ACHN (cell line): ENCODE measurements around the gene PDE4D.

ENCODE experiments used
- DNase-seq: peaks from one replicate; pipeline ENCODE4 v3.0.0-alpha.2; 2015
- in situ Hi-C: cut with HindIII; loops from 2 replicates; pipeline ENCODE4 v1.10.0; 2017; ENCODE audit warnings: low sequenced_read_pairs, low pct_ligation_motif_present, low pct_unique_long_range_greater_than_20kb

PDE4D gene

DNA sequence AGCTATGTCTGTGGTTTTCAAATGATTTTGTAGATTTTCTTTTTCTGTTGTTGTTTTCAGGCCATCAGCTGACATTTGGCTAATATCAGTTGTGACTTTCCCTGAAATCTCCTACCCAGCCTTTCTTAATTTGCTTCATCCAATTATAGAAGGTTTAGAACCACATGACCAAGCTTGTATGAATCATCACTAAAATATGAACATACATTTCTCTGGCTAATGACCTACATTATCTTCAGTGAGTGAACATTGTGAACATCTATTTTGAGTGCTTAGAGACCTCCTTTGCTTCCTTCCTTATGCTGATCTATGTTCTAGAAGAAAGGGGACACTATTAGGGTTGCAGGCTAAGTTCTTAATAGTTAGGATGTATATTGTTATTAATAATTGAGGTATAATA lies 778.2 kb downstream of the PDE4D start:
- DNase-seq, result no peak
- in situ Hi-C loops, result no loop called here

DNA sequence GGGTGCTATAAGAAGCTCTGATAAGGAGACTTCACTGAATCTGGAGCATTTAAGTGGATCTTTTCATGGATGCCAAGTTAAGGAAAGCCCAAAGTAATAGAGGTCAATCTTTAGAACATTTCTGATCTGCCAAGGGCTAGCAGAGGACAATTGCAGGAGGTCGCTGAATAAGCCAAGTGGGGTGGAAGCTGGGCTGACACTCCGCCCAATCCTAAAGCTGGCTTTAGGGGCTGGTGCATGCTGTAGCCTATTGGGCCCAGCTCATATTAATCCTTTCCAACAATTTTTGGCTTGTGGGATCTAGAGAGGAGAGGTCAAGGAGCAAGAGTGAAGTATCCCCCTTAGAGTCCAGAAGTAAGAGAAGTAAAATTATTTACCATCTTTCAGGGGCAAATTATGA lies 784.1 kb downstream of the PDE4D start:
- in situ Hi-C loops, result no loop called here
- no peak for DNase-seq

DNA sequence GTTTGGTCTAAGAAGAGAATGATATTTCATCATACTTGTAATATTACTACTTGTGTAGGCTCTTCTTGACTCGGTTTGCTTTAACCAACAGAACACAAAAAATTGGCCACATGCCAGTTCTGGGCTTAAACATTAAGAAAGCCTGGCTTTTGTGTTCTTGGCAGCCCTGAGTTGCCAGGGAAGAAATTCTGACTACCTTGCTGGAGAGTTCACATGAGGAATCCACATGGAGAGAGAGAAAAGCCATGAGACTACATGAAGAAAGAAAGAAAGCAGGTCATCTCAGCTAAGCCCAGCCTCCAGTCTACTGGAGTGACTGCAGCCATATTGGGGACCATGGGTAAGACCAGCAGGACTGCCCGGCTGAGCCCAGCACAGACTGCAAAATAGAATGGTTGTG lies 785.8 kb downstream of the PDE4D start:
- peak; percentile 43 for DNase-seq
- in situ Hi-C loops, result no loop called here

DNA sequence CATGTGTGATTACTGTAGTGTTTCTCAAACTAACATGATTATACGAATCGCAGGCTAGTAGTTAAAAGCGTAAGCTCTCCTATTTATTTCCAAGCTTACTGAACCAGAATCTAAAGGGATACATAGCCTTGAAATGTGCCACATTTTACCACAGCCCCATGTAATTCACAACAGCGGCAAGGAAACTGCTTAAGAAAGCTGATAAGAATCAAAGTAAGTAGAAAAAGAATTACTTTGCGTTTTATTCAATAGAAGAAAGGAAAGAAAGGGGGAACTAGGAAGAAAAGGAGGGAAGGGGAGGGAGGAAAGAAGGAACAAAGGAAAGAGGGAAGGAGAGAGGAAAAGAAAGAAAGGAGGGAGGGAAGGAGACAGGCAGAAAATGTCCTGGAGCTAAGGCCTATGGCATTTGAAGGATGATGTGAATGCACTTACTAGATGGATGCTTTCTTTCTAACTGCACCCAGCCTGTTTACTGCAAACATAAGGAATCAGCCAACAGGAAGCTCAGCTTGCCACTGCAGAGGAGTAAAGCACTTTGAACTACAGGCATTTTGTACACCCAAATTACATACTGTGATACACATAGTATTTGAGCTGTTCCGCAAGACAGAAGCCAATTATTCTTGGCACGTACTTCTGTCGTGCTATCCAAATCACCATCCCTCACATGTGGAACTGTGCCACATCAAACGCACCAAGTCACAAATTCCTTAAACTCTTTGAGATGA lies 789.0 kb downstream of the PDE4D start:
- DNase-seq, result no peak
- in situ Hi-C loops, result no loop called here

DNA sequence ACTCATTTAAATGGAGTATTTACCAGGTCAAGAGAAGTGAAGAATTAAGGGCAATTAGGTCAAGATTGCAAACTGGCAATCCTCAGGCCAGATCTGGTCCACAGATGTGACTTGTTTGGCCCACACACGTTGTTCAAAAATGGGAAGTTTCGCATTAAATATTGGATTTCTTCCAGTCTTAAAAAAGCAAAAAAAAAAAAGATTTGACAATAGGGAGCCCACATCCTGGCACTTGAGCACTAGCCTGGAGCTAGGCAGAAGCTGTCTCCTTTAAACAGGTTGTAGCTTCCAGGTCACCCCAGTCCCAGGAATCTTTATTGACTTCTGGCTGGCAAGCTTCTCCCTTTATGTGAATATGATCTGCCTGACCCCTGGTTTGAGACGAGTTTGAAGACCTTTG lies 790.2 kb downstream of the PDE4D start:
- no peak for DNase-seq
- in situ Hi-C loops, result no loop called here

DNA sequence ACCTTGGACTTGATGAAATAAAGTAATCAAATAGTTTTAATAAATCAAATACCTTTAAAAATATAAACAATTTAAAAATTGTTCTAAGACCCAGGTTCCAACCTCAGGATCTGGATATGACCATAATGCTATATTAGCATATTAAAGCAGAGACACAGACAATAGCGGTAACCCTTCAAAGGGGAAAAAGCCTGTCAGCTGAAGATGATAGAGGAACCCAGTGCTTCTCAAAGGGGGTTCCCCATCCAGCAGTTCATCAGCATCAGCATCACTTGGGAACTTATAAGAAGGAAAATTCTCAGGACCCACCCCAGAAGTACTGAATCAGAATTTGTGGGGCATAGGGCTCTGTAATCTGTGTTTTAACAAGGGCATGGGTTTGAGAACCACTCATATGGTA lies 791.1 kb downstream of the PDE4D start:
- in situ Hi-C loops, result no loop called here
- DNase-seq, result no peak

DNA sequence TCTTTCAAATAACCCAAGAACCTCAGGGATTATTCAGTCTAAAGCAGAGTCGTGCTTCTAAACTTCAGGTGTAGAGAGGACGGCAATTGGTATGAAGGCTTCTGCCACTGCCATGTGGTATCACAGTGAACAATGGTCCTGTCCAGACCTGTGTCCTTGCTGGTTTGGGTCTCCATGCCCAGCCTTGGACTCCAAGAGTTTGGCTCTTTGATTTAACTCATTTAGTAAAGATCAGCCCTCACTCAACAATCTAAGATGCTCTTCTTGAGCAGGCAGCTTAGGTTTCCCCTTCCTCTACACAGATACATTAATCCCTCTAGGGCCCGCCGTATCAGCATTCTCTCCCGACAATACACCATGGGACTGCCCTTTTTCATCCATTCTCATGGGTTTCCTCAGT lies 792.7 kb downstream of the PDE4D start:
- in situ Hi-C loops, result no loop called here

DNA sequence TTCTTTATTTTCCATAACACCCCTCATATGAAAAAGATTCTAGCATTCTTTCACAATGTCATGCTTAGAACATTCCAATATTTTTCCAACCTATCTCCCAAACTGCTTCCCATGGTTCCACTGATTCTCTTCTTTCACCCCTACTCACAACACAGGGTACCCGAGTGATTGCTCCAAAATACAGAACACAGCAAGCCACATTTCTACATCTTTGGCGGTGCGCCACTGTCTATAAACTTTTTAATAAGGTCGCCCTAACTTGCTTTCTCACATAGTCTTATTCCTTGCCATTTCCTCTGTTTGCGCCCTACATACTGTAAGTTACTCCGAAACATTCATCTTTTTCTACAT lies 793.6 kb downstream of the PDE4D start:
- DNase-seq, result no peak
- in situ Hi-C loops, result no loop called here

More for the DNA sequence above, 792.7 kb downstream of the PDE4D start:
- DNase-seq, result no peak

DNA sequence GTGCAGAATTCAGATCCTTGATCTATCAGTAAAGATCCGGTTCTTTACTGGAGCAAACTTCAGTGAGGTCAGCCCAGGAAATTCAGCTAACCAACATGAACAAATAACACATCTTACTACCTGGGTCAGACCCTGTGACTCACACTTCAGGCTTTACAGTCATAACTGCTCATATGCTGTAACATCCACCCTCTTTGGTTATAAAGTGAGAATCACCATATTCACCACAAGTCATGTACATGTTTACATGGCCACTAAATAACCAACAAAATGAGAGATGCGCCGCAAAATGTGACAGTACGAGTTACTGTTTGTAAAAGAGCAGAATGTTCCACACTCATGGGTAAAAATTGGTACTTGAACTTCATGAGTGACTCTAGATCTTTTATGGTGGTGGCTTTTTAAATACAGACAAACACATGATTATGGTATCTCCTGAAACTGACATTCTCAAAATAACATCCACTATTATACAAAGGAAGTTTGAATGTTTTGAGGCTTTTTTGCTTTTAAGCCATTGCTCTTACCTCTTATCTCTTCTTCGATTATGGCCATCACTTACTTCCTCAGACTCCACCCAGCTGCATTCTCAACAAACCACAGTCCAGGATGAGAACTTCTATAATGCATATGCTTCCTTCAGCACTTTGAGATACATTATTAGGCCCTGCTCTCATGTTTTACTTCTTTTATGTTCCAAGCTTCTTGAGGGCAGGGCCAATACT lies 794.1 kb downstream of the PDE4D start:
- in situ Hi-C loops, result no loop called here
- DNase-seq, result peak; percentile 19

DNA sequence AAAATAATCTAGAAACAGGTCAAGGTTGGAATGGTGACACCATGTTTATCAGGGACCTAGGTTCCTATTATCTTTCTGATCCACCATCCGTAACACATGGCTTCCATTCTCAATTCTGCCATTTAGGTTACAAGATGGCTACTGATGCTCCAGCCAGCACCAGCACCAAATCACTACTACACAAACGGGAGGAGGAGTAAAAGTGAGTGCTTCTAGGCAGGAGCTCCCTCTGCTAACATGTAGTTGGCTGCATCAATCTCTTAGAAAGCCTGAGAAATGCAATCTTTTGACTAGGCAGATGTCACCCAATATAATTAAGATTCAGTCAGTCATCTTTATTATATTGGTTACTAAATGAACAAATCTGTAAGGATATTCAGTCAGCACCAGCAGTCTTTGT lies 794.8 kb downstream of the PDE4D start:
- DNase-seq, result no peak
- in situ Hi-C loops, result no loop called here

DNA sequence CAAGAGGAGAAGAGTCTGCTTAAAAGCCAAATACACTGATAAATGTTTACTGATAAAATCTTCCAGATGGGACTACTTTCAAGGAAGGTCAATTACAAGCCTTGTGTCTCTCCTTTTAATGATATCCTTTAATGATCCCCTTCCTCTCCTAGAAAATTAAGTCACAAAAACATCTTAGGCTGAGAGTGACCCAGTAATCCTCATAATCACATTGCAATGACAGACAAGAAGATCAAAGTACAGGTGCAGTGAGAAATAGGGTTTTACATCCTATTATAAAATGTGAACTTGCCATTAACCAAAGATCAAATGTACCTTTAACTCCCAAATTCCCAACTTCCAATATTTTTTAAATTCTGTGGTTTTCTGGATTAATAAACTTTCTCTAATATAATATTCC lies 795.8 kb downstream of the PDE4D start:
- DNase-seq, result no peak
- in situ Hi-C loops, result no loop called here

DNA sequence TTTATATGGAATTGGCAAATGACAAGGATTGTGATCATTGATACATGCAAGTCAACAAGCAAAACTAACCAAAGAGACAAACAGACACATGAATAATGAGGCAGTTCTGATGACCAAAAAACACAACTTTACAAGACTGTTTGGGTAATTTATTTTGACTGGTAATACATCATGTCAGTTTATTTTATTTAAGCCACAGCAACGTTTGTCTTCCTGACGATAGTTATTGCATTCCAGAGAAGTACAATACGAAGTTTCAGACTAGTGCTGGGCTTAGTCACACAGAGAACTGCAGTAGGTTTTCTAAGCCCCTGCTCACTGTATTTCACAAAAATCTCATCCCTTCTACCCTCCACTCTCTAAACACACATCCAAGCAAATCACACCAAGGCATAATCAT lies 796.4 kb downstream of the PDE4D start:
- in situ Hi-C loops, result no loop called here
- no peak for DNase-seq

DNA sequence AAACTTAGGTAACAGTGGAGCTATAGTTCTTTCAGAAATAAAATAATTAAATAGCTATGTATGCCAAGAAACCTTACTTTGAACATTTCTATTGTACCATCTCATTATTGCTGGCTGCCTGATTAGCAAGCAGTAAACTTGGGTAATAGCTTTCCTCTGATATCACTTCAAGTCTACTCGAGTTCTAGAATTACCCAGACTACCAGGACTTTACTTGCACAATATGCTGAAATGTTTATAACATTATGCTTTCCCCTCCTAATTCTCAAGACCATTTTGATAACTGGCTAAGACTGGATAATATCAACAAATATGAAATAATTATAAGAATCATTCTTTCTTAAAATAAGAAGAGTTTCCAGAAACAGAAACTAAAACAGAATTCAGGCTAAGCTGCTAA lies 798.0 kb downstream of the PDE4D start:
- in situ Hi-C loops, result no loop called here
- DNase-seq, result no peak

DNA sequence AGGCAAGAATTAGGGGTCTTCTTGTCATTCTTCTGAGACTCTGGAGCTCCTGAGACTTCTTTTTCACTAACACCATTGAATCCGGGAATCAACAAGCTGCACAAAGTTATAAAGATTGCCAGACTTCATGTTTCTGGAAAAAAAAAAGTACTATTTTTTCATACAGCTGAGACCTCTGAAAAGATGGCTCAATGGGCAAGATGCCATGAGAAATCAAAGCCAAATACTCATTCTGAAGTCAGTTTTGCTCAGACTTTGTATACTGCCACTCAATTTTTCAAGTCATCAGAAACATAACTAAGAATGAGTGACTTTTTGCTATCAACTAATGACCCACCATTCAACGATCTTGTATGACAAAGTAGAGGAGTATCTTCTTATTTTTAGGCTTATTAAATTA lies 798.7 kb downstream of the PDE4D start:
- no peak for DNase-seq
- in situ Hi-C loops, result no loop called here

DNA sequence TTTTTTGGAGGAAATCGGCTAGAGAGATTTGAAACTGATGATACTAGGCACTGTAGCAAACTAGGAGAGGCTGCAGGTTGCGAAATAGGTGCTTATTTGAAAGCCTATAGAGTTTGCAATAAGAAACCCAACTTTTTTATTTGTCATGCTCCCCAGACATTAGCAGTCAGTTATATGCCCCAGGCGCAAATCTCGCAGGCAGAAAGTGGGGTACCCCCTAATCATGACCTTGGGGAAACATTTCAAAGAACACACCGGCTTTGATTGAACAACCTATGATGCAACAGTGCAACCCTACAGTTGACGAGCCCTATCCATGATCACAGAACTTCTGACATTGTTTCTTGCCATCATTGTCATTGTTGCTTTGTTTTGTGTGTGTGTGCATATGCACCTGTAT lies 800.2 kb downstream of the PDE4D start:
- no peak for DNase-seq
- in situ Hi-C loops, result no loop called here

DNA sequence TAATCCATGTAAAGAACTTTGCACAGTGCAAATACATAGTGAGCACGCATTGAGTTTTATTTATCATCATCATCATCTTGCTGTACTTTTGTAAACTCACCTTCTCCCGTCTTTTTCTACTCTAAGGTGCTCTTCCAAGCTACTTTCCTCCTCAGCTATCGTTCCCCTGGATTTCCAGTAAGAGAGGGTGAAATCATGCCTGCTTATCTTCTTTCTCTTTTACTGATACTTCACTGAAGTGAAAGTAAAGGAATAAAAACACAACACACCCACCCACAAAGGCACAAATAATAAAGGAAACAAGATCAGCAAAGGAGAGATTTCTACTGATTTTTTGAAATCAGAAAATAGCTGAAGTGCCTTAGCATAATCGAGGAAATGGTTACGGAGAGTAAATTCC lies 800.8 kb downstream of the PDE4D start:
- in situ Hi-C loops, result no loop called here
- DNase-seq, result no peak

DNA sequence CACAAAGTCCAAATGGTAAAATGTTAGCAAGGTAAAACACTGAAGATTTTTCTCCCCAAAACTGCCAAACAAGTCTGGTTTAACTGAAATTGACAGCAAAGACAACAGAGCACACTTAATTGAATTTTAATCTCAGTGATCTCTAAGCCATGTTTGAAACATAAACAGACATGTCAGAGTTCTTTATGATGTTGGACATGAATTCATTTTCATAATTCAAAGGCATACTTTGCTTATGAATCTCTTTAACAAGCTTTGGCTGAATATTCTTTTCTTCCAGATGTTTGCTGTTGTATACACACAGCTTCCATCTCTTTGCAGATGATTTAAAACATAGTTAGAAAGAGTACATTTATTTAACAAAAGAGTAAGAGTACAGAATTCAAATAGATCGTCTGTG lies 801.6 kb downstream of the PDE4D start:
- in situ Hi-C loops, result no loop called here
- no peak for DNase-seq

DNA sequence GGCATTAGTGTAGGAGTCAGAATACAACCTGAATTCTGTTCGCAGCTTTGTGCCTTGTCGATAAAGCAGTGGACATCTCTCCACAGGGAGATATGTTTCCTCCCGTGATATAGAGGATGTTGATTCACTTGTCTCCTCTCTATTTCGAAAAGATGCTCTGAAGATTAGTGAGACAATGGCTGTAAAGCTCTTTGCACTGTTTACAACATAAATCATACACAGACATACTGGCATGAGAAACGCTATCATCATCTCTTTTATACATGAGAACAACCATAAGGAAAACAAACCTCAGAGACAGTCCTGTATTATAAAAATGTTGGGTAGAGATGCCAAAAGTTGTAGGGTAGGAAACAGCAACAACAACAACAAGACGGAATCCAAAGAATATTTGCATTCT lies 803.2 kb downstream of the PDE4D start:
- DNase-seq, result no peak
- in situ Hi-C loops, result no loop called here

DNA sequence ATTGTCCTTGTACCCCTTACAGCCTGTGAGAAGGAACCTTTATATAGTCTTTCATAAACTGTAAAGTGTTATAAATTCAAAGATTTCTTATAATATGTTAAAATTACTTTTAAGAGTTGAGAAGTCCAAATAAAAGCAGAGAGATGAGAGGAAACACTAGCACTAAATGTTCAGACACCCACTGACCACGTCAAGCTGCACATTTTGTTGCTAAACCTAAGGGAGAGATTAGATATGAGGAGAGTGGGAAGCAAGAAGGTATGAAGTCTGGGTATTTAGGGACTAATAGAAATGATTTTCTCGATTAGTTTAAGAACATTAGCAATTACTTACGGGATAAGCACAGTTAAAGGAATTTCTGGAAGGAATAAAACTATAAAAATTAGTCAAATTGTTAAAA lies 803.8 kb downstream of the PDE4D start:
- in situ Hi-C loops, result no loop called here
- no peak for DNase-seq

DNA sequence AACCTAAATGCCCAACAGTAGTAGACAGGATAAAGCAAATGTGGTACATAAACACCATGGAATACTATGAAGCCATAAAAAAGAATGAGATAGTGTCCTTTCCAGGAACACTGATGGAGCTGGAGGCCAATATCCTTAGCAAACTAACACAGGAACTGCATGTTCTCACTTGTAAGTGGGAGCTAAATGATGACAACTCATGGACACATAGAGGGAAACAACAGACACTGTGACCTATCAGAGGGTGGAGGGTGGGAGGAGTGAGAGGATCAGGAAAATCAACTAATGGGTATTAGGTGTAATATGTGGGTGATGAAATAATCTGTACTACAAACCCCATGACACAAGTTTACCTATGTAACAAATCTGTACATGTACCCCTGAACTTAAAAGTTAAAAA lies 805.0 kb downstream of the PDE4D start:
- in situ Hi-C loops, result no loop called here
- DNase-seq, result no peak
